VCaP (cell line): ENCODE results near the gene HBS1L.

Source experiments
- H3K27ac ChIP-seq: fragments of 450-650 bp; 2 replicates; pipeline ENCODE4 v1.5.1; 2017
- CTCF ChIP-seq: fragments of 450-650 bp; conservative IDR thresholded peaks from 2 replicates; pipeline ENCODE4 v1.5.1; 2017; ENCODE audit warnings: mild to moderate bottlenecking, moderate library complexity

HBS1L gene

DNA sequence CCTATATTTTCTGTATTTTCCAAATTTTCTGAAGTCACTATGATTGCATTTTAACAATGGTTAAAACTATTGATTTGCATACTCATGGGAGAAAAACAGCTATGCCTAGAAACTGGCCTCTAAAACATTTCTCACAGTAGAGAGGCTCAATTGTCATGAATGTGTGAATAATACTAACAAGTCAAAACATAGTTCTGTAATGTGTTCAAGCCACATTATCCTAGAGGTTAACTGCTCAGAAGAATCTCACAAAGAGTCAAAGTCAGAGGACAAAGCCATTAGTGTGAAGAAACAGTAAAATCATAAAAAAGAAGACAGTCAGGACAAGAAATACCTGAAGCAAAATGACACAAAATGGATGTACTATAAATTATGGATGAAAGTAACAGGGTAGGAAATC is 92.2 kb downstream of the HBS1L start:
- no peak for TF ChIP-seq CTCF
- no peak overlapping the region for H3K27ac ChIP-seq

GRCh38 chr6:134961366-134961765 is 93.3 kb downstream of the HBS1L start:
- no peak overlapping the region for H3K27ac ChIP-seq
- no peak for TF ChIP-seq CTCF

GRCh38 chr6:134959603-134960002 is 95.0 kb downstream of the HBS1L start:
- TF ChIP-seq CTCF = no peak
- no peak overlapping the region for H3K27ac ChIP-seq

- TF ChIP-seq CTCF = no peak
These were observed 97.9 kb downstream of the HBS1L start for GRCh38 chr6:134956676-134957075.

GRCh38 chr6:134956032-134956431 is 98.6 kb downstream of the HBS1L start:
- no peak overlapping the region for H3K27ac ChIP-seq
- no peak for TF ChIP-seq CTCF

More at GRCh38 chr6:134956676-134957075, 97.9 kb downstream of the HBS1L start:
- H3K27ac ChIP-seq = no peak overlapping the region

DNA sequence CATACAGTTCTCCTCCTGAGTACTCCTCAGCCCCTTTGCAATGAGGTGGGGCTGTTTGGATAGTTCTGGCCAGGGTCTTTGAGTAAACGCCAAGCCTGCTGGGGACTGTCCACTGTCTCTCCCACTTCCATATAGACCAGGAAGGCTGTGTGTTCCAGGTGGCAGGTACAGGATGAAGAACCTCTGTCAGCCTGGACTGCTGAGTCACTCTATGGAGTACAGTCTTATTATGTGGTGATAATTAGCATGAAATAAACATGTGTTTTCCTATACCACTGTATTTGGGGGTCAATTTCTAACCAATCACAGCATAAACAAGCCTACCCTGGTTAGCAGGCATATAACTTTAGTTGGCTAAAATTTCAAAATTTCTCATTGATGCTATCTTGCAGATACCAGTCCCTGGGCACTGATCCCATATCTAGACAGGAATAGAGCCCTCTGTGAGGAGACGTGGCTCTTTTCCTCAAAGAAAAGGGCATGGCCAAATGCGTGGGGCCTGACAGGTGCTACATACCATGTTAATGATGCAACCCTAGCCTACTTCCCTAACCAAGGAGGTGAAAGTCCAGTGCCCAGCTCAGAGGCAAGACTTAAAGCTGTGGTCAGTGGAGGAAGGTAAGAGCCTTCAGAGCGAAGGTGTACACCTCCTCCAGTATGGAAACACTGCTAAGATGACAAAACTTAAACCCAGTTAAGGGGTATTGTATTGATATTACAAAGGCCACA is 100.2 kb downstream of the HBS1L start:
- no peak for TF ChIP-seq CTCF
- H3K27ac ChIP-seq = no peak overlapping the region

DNA sequence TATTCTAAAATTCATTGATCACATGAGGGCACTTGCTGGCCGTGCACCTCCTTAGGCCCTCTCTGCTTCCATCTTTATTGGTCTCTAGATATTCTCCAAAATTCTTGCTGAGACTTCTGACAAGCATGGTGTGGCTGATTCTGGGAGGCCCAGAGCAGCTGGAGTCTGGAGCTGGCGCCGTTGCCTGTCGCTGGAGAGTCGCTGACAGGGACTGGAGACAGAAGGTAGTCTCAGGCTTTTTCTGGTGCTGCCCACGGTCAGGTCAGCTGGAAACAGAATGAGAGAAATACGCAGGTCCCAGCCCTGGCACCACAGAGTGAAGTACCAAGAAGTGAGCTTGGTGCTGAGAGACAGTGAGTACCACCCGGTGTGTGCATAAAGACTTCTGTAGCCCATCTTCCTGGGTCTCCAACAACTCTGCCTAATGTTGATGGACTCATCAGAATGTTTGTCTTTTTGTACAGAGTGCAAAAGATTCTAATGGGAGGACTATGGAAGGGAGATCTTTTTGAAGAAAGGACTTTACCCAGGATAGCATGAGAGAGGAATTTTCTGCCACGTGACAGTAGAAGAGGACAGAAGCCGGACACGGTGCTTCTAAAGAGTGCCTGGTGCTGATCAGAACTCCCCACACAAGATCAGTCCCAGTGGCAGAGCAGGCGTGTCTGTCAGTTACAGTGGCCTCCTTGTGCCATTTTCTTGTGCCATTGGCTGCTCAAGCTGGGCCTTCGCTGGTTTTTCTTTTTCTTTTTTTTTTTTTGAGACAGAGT is 102.9 kb downstream of the HBS1L start:
- no peak overlapping the region for H3K27ac ChIP-seq
- no peak for TF ChIP-seq CTCF
